GM12891 (cell line): ENCODE measurements around the gene LCMT1.

ENCODE experiments used
- PAX5 ChIP-seq: IDR thresholded peaks from 2 replicates; pipeline ENCODE4 v1.6.1; 2011; ENCODE audit warnings: low read length, moderate library complexity, mild to moderate bottlenecking; ENCODE audit not compliant: insufficient read depth, severe bottlenecking
- POLR2A ChIP-seq: IDR thresholded peaks from 2 replicates; pipeline ENCODE4 v1.6.1; 2011; ENCODE audit warnings: low read depth, low read length, control low read depth
- POLR2AphosphoS5 ChIP-seq: IDR thresholded peaks from 2 replicates; pipeline ENCODE4 v1.6.1; 2011; ENCODE audit warnings: low read depth, low read length, control low read depth
- POU2F2 ChIP-seq: IDR thresholded peaks from 2 replicates; pipeline ENCODE4 v1.6.1; 2011; ENCODE audit warnings: low read depth, mild to moderate bottlenecking, control low read depth, low read length, moderate library complexity
- SPI1 ChIP-seq: IDR thresholded peaks from 2 replicates; pipeline ENCODE4 v1.6.1; 2011; ENCODE audit warnings: low read depth, low read length, control low read depth
- TAF1 ChIP-seq: IDR thresholded peaks from 2 replicates; pipeline ENCODE4 v1.6.1; 2011; ENCODE audit warnings: low read depth, low read length, control low read depth

- TF ChIP-seq TAF1 (no peak), POLR2A (no peak), POLR2AphosphoS5 (no peak), SPI1 (no peak), POU2F2 (no peak), PAX5 (no peak)
Observed at GRCh38 chr16:25163683-25164082, 52.1 kb downstream of the LCMT1 start.
